Kidney (tissue), 14 donors: ENCODE results near the gene KLHL11. TPM values are rescaled to one million over a fixed set of nuclear protein-coding genes. Genes with fewer than 3 reads are reported as not detected.

Experiments
- DNase-seq, 5 donors: peaks; one replicate each; pipeline ENCODE4 v3.0.0-alpha.2; 2013 to 2020
- FAIRE-seq: peaks from 2 replicates; lab custom pipeline; 2012; peaks lifted over from hg19 to GRCh38; lab: Jason Lieb, UNC
- H3K27ac ChIP-seq, 2 donors: one replicate each; pipeline ENCODE4 v1.7.0; 2013; ENCODE audit warnings: low read depth in 2 of 2, low read length in 2 of 2, inconsistent platforms in 1 of 2
- H3K27me3 ChIP-seq: one replicate; pipeline ENCODE4 v1.7.1; 2013; ENCODE audit warnings: low read length, inconsistent platforms; ENCODE audit not compliant: control insufficient read depth, insufficient read depth
- H3K36me3 ChIP-seq, 3 donors: one replicate each; pipeline versions ENCODE4 v1.7.0 to v1.7.1; 2013; ENCODE audit warnings: low read length in 3 of 3, control low read depth in 1 of 3, inconsistent platforms in 1 of 3; ENCODE audit not compliant: insufficient read depth in 3 of 3, control insufficient read depth in 2 of 3
- H3K4me1 ChIP-seq, 3 donors: one replicate each; pipeline versions ENCODE4 v1.7.0 to v1.7.1; 2013; ENCODE audit warnings: low read length in 3 of 3, inconsistent platforms in 1 of 3, low read depth in 1 of 3; ENCODE audit not compliant: control insufficient read depth in 2 of 3, insufficient read depth in 2 of 3
- H3K4me3 ChIP-seq, 3 donors: one replicate each; pipeline versions ENCODE4 v1.7.0 to v1.8.1; 2013; ENCODE audit warnings: low read length in 3 of 3, control low read depth in 1 of 3, inconsistent platforms in 1 of 3
- H3K9ac ChIP-seq, 3 donors: one replicate each; pipeline versions ENCODE4 v1.7.0 to v1.7.1; 2013; ENCODE audit warnings: low read length in 3 of 3, control low read depth in 1 of 3, inconsistent platforms in 1 of 3
- H3K9me3 ChIP-seq, 3 donors: one replicate each; pipeline versions ENCODE4 v1.7.0 to v1.7.1; 2013; ENCODE audit warnings: low read length in 3 of 3, control low read depth in 1 of 3, inconsistent platforms in 1 of 3; ENCODE audit not compliant: control insufficient read depth in 2 of 3, insufficient read depth in 1 of 3
- CTCF ChIP-seq: IDR thresholded peaks from 3 replicates; pipeline ENCODE4 v1.5.1; 2012; ENCODE audit warnings: mild to moderate bottlenecking, moderate library complexity, borderline replicate concordance; ENCODE audit not compliant: insufficient read depth; ENCODE audit errors: extremely low read depth
- intact Hi-C: fragments of 100-400 bp; cut with DNase I; formaldehyde crosslinking; loops from one replicate; pipeline ENCODE4 v1.11.1; 2022
- polyA plus RNA-seq: library from polyadenylated mRNA; stranded (reverse); fragments of 350-450 nt; fragmentation: Illumina TruSeq; extraction: RNeasy Lipid Tissue Mini Kit (QIAGEN cat#74804); gene quantifications from one replicate; pipeline ENCODE4 v1.2.3, GENCODE V29; 2014; ENCODE audit warnings: low read depth, low replicate concordance; ENCODE audit not compliant: insufficient read depth
- total RNA-seq: library from RNA; stranded (reverse); fragmentation: NEBNext Ultra II Directional; extraction: Animal tissue kit (Norgen Biotek cat#: 25700); gene quantifications from one replicate; pipeline ENCODE4 v1.2.1, GENCODE V29; 2021
- donor health status: control.
- donor health status: control.
- donor health status: control.
- donor health status: control.
- donor health status: control.
- donor health status: DM: yes; HTN: yes; CAD: no.
- donor health status: Normal renal cell carcinoma (clear cell type).

KLHL11 gene
- total and polyA plus RNA-seq, 2 donors from 2014 or later: 0.37 to 16.1 TPM

GRCh38 chr17:41893384-41893783, 28.2 kb upstream of the KLHL11 start:
- H3K4me1 ChIP-seq: peaks cover 0 to 3% (median 0%) of the 10 kb centered on the region in 3 donors
- H3K9ac ChIP-seq: no peak overlapping the region
- peaks cover 2 to 45% (median 36%) of the 10 kb centered on the region in 3 donors for H3K36me3 ChIP-seq
- no peak overlapping the region for H3K4me3 ChIP-seq
- FAIRE-seq: no peak
- H3K9me3 ChIP-seq: no peaks in the 10 kb centered on the region
- no peak for TF ChIP-seq CTCF
- H3K27me3 ChIP-seq: no peaks in the 10 kb centered on the region
- no peak for DNase-seq
- H3K27ac ChIP-seq: no peak overlapping the region
- intact Hi-C loops: no loop called here

DNA sequence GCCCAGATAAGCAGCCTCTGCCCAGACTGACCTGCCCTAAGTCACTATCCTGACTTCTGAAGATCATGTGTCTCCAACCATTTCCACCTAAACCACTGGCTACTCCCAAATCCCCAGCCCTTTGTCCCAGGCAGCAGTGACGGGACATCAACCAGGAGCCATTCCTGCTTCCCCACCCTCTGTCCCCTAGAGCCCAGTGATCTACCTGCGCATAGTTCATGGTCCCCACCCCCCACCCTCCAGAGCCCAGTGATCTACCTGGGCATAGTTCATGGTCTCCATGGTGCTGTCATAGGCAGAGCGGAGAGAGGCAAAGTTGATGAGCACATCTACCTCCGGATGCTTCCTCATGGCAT, 26.8 kb upstream of the KLHL11 start:
- Histone ChIP-seq H3K27me3 (no peaks in the 10 kb centered on the region), H3K27ac (no peak overlapping the region), H3K9ac (no peak overlapping the region), H3K36me3 (peaks cover 2 to 48% (median 43%) of the 10 kb centered on the region in 3 donors), H3K4me1 (peaks cover 0 to 3% (median 0%) of the 10 kb centered on the region in 3 donors), H3K4me3 (no peak overlapping the region), H3K9me3 (no peaks in the 10 kb centered on the region)
- no peak for DNase-seq
- no peak for FAIRE-seq
- intact Hi-C loops: no loop called here
- no peak for TF ChIP-seq CTCF

- no peak overlapping the region for H3K4me3 ChIP-seq
- H3K9ac ChIP-seq: no peak overlapping the region
- H3K4me1 ChIP-seq: peaks cover 0 to 3% (median 0%) of the 10 kb centered on the region in 3 donors
- peaks cover 2 to 53% (median 39%) of the 10 kb centered on the region in 3 donors for H3K36me3 ChIP-seq
- TF ChIP-seq CTCF: no peak
- FAIRE-seq (no peak), DNase-seq (no peak)
- H3K27me3 ChIP-seq: no peaks in the 10 kb centered on the region
- no peak overlapping the region for H3K27ac ChIP-seq
- H3K9me3 ChIP-seq: no peaks in the 10 kb centered on the region
- intact Hi-C loops: no loop called here
Measured at GRCh38 chr17:41891135-41892020, 26.2 kb upstream of the KLHL11 start.
